ENCODE measurements around the gene GPATCH8. TPM values are rescaled to one million over a fixed set of nuclear protein-coding genes. Genes with fewer than 3 reads are reported as not detected.

Gene GPATCH8
- total and polyA plus RNA-seq, 9 of the 15 experiments (the other 6 are each of a cell fraction or from before 2014, with no cell fraction given) = 10.6 to 29.6 (median 13.2) TPM

GRCh38 chr17:44451832-44452231 is 51.4 kb downstream of the GPATCH8 start:
- peak overlapping the region in 1 of 2 experiments; percentile 37; a peak in 1 of 4 replicates for H3K9ac ChIP-seq (ENCODE audit: insufficient read depth in 1 of 2, low read depth in 2 of 2, low read length in 2 of 2)
- no peak overlapping the region for H3K4me3 ChIP-seq
- no peak for FAIRE-seq
- TF ChIP-seq GATA2 (CRISPR knock-in tag; IDR thresholded peaks at IDR 0.05) (0 out of 2 replicates have a peak, but pooled peaks have one; percentile 43), SMAD4 (CRISPR knock-in tag; conservative IDR thresholded peaks at IDR 0.05) (no peak), ARID2 (IDR thresholded peaks at IDR 0.05) (no peak), CXXC5 (CRISPR knock-in tag; IDR thresholded peaks at IDR 0.05) (0 out of 2 replicates have a peak, but pooled peaks have one; percentile 24), ASH1L (IDR thresholded peaks at IDR 0.05; ENCODE audit: borderline replicate concordance, low read depth, partially characterized antibody) (no peak), SIN3A (IDR thresholded peaks at IDR 0.05; ENCODE audit: borderline replicate concordance in 2 of 2, control insufficient read depth in 1 of 2, low read depth in 2 of 2, low read length in 2 of 2) (no peak), ZNF280A (IDR thresholded peaks at IDR 0.05; ENCODE audit: low read depth, partially characterized antibody) (no peak), KLF1 (tag; IDR thresholded peaks at IDR 0.05) (0 out of 2 replicates have a peak, but pooled peaks have one; percentile 69), EZH2 (IDR thresholded peaks at IDR 0.05; ENCODE audit: borderline replicate concordance, low read depth, low read length) (no peak), ZNF143 (CRISPR knock-in tag; IDR thresholded peaks at IDR 0.05) (no peak)
- intact Hi-C loops (cut with micrococcal nuclease) = no loop called here
- no TSS peak for BruUV-seq (replicated peaks)
- ATAC-seq = no peak; the same call in 2 of the 3 replicates
- in situ Hi-C loops (cut with MboI) = no loop called here
- H3K36me3 ChIP-seq (ENCODE audit: control insufficient read depth, insufficient read depth, low read length) = no peaks in the 10 kb centered on the region
- H2AFZ ChIP-seq (ENCODE audit: low read depth, low read length) = no peak overlapping the region
- no peak overlapping the region for H3K27ac ChIP-seq (ENCODE audit: extremely low read depth, low read depth, low read length)
- H3K79me2 ChIP-seq (ENCODE audit: control insufficient read depth, insufficient read depth, low read length) = 0 out of 3 replicates have a peak, but pooled peaks cover 5% of the 10 kb centered on the region
- no peaks in the 10 kb centered on the region for H3K9me1 ChIP-seq (ENCODE audit: control insufficient read depth, insufficient read depth, low read length)
- H4K20me1 ChIP-seq (replicated peaks; ENCODE audit: control insufficient read depth, insufficient read depth, low read length) = no peaks in the 10 kb centered on the region
- DNase-seq (ENCODE audit: extremely low read depth in 1 of 4, low spot score in 3 of 4) = peak in 1 of 4 experiments; percentile 18
- 23% methylated on average over 8 of the region's 8 CpGs for WGBS (ENCODE audit: insufficient coverage, low coverage, missing lambda C conversion rate)
- no peak overlapping the region for H3K4me2 ChIP-seq (ENCODE audit: insufficient read depth, low read length)
- peaks cover 4 to 7% of the 10 kb centered on the region in 2 experiments; a peak in 3 of 5 replicates for H3K4me1 ChIP-seq (replicated peaks in 1 of 2; ENCODE audit: control insufficient read depth in 2 of 2, insufficient read depth in 2 of 2, low read length in 2 of 2)
- H3K9me3 ChIP-seq (replicated peaks; ENCODE audit: control insufficient read depth, insufficient read depth, low read depth, low read length) = no peaks in the 10 kb centered on the region
- ChIA-PET POLR2A (no interaction called here), CTCF (ENCODE audit: low intra/inter-chr PET ratio) (no interaction called here)
- H3K27me3 ChIP-seq (ENCODE audit: control insufficient read depth in 2 of 2, insufficient read depth in 2 of 2, low read length in 2 of 2) = no peaks in the 10 kb centered on the region

All from K562 (cell line).